ENCODE data around the gene PRKCZ. TPM values are rescaled to one million over a fixed set of nuclear protein-coding genes. Genes with fewer than 3 reads are reported as not detected.

The PRKCZ gene
- total and polyA plus RNA-seq, 9 of the 15 experiments (the other 6 are each of a cell fraction or from before 2014, with no cell fraction given), result 0.07 to 3.1 (median 1.3) TPM

DNA sequence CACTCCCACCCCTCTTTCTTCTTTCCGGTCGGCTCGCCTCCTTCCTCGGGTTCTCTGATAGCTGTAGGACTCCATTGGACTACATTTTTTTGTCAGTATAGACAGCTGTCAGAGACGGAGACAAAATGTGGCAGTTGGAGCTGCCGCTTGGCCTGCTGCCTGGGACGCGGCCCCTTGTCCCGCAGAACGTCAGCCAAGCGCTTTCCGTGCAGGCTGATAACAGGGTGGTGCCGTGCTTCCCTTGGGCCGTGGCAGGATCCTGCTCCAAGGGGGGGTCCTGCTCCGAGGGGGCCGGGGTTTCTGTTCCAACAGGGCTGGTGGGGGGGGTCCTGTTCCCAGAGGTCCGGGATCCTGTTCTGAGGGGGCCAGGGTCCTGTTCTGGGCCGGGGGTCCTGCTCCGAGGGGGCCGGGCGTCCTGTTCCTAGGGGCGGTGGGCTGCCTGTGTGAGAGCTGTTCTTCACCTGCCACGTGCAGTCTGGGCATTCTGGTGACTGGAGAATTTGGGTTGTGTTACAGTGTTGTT, 182.8 kb downstream of the PRKCZ start:
- Histone ChIP-seq H3K4me3 (peak overlapping the region; percentile 53; the same call in 1 of the 2 replicates), H4K20me1 (replicated peaks; ENCODE audit: control insufficient read depth, insufficient read depth, low read length) (peaks cover 87% of the 10 kb centered on the region), H2AFZ (ENCODE audit: low read depth, low read length) (no peak overlapping the region), H3K9me3 (replicated peaks; ENCODE audit: control insufficient read depth, insufficient read depth, low read depth, low read length) (no peaks in the 10 kb centered on the region), H3K27me3 (ENCODE audit: control insufficient read depth in 2 of 2, insufficient read depth in 2 of 2, low read length in 2 of 2) (no peaks in the 10 kb centered on the region), H3K79me2 (ENCODE audit: control insufficient read depth, insufficient read depth, low read length) (peaks cover 93% of the 10 kb centered on the region), H3K4me1 (replicated peaks in 1 of 2; ENCODE audit: control insufficient read depth in 2 of 2, insufficient read depth in 2 of 2, low read length in 2 of 2) (peaks cover 36 to 90% of the 10 kb centered on the region in 2 experiments), H3K9me1 (ENCODE audit: control insufficient read depth, insufficient read depth, low read length) (peaks cover 36% of the 10 kb centered on the region), H3K27ac (ENCODE audit: extremely low read depth, low read depth, low read length) (peak overlapping the region; percentile 66; the same call in 2 of the 3 replicates), H3K4me2 (ENCODE audit: insufficient read depth, low read length) (peak overlapping the region; percentile 96), H3K36me3 (ENCODE audit: control insufficient read depth, insufficient read depth, low read length) (peaks cover 24% of the 10 kb centered on the region; the same call in 2 of the 3 replicates), H3K9ac (ENCODE audit: insufficient read depth in 1 of 2, low read depth in 2 of 2, low read length in 2 of 2) (peak overlapping the region; percentile 30 to 86; a peak in 3 of 4 replicates)
- ChIA-PET POLR2A (interaction anchor here (0.6 to 1.9 kb wide), 7 partner anchors 8 to 310 kb away, joined by 3 to 5 read pairs (median 3); no protein-coding TSS in a partner anchor), CTCF (ENCODE audit: low intra/inter-chr PET ratio) (no interaction called here)
- ATAC-seq (peak; percentile 7), FAIRE-seq (peak; percentile 80), DNase-seq (ENCODE audit: extremely low read depth in 1 of 4, low spot score in 3 of 4) (peak in 2 of 4 experiments; percentile 47 to 75)
- in situ Hi-C loops (cut with MboI) (loop anchor here (5.0 kb wide), 1 partner anchor 36 kb away; no protein-coding TSS in a partner anchor), intact Hi-C loops (cut with micrococcal nuclease) (no loop called here)
- 12% methylated on average over 19 of the region's 23 CpGs for WGBS (ENCODE audit: insufficient coverage, low coverage, missing lambda C conversion rate)
- no TSS peak for BruUV-seq (replicated peaks)
- TF ChIP-seq, protein P1, sequence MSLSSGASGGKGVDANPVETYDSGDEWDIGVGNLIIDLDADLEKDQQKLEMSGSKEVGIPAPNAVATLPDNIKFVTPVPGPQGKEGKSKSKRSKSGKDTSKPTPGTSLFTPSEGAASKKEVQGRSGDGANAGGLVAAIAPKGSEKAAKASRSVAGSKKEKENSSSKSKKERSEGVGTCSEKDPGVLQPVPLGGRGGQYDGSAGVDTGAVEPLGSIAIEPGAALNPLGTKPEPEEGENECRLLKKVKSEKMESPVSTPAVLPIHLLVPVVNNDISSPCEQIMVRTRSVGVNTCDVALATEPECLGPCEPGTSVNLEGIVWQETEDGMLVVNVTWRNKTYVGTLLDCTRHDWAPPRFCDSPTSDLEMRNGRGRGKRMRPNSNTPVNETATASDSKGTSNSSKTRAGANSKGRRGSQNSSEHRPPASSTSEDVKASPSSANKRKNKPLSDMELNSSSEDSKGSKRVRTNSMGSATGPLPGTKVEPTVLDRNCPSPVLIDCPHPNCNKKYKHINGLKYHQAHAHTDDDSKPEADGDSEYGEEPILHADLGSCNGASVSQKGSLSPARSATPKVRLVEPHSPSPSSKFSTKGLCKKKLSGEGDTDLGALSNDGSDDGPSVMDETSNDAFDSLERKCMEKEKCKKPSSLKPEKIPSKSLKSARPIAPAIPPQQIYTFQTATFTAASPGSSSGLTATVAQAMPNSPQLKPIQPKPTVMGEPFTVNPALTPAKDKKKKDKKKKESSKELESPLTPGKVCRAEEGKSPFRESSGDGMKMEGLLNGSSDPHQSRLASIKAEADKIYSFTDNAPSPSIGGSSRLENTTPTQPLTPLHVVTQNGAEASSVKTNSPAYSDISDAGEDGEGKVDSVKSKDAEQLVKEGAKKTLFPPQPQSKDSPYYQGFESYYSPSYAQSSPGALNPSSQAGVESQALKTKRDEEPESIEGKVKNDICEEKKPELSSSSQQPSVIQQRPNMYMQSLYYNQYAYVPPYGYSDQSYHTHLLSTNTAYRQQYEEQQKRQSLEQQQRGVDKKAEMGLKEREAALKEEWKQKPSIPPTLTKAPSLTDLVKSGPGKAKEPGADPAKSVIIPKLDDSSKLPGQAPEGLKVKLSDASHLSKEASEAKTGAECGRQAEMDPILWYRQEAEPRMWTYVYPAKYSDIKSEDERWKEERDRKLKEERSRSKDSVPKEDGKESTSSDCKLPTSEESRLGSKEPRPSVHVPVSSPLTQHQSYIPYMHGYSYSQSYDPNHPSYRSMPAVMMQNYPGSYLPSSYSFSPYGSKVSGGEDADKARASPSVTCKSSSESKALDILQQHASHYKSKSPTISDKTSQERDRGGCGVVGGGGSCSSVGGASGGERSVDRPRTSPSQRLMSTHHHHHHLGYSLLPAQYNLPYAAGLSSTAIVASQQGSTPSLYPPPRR (CRISPR knock-in tag; IDR thresholded peaks at IDR 0.05; ENCODE audit: borderline replicate concordance), result no peak
- no peak for TF ChIP-seq KLF1 (tag; IDR thresholded peaks at IDR 0.05)
- TF ChIP-seq ZBTB1 (CRISPR knock-in tag; IDR thresholded peaks at IDR 0.05; ENCODE audit: borderline replicate concordance, low read depth), result no peak
- TF ChIP-seq, protein P2, sequence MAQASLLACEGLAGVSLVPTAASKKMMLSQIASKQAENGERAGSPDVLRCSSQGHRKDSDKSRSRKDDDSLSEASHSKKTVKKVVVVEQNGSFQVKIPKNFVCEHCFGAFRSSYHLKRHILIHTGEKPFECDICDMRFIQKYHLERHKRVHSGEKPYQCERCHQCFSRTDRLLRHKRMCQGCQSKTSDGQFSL (CRISPR knock-in tag; IDR thresholded peaks at IDR 0.05), result peak; percentile 72
- TF ChIP-seq, protein P2 (tag; IDR thresholded peaks at IDR 0.05), result no peak
- TF ChIP-seq SP1 (CRISPR knock-in tag; IDR thresholded peaks at IDR 0.05), result no peak
- no peak for TF ChIP-seq NFIX (CRISPR knock-in tag; IDR thresholded peaks at IDR 0.05; ENCODE audit: low read depth)
- TF ChIP-seq GATAD2A (IDR thresholded peaks at IDR 0.05), result no peak
- TF ChIP-seq CHCHD3 (CRISPR knock-in tag; IDR thresholded peaks at IDR 0.05), result no peak
- TF ChIP-seq, protein P3, sequence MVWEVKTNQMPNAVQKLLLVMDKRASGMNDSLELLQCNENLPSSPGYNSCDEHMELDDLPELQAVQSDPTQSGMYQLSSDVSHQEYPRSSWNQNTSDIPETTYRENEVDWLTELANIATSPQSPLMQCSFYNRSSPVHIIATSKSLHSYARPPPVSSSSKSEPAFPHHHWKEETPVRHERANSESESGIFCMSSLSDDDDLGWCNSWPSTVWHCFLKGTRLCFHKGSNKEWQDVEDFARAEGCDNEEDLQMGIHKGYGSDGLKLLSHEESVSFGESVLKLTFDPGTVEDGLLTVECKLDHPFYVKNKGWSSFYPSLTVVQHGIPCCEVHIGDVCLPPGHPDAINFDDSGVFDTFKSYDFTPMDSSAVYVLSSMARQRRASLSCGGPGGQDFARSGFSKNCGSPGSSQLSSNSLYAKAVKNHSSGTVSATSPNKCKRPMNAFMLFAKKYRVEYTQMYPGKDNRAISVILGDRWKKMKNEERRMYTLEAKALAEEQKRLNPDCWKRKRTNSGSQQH (CRISPR knock-in tag; IDR thresholded peaks at IDR 0.05), result no peak
- TF ChIP-seq ZNF324 (CRISPR knock-in tag; IDR thresholded peaks at IDR 0.05), result no peak
- no peak; the same call in 1 of the 2 replicates for TF ChIP-seq ESRRA (IDR thresholded peaks at IDR 0.05; ENCODE audit: borderline replicate concordance, low read depth)
- TF ChIP-seq ETV5 (CRISPR knock-in tag; IDR thresholded peaks at IDR 0.05; ENCODE audit: low read depth), result no peak
- TF ChIP-seq NFE2 (IDR thresholded peaks at IDR 0.05; ENCODE audit: low read depth), result no peak
- TF ChIP-seq RBM34 (IDR thresholded peaks at IDR 0.05; ENCODE audit: borderline replicate concordance, insufficient read depth, low read length), result no peak
- TF ChIP-seq CCAR2 (IDR thresholded peaks at IDR 0.05; ENCODE audit: low read depth, low read length), result no peak
